B cell (primary cell): ENCODE data around the gene KHDC3L. TPM values are rescaled to one million over a fixed set of nuclear protein-coding genes. Genes with fewer than 3 reads are reported as not detected.

Source experiments
- ATAC-seq: fragments of 200-7000 bp; cut with Tn5 transposase; one replicate; pipeline ENCODE4 v1.10.0; 2021; ENCODE audit warnings: low read depth, mild to moderate bottlenecking, moderate number of reproducible peaks, moderate library complexity
- CTCF ChIA-PET: fragments of 350-600 bp; sonication (Branson Sonifier 250); formaldehyde crosslinking; loops from one replicate; lab custom pipeline; 2021; ENCODE audit warnings: antibody characterized with exemption, inconsistent platforms; lab: Charles Lee
- POLR2A ChIA-PET: fragments of 350-600 bp; sonication (Branson Sonifier 250); formaldehyde crosslinking; loops from one replicate; lab custom pipeline; 2021; ENCODE audit warnings: antibody characterized with exemption; lab: Charles Lee
- DNase-seq: peaks from one replicate; pipeline ENCODE4 v3.0.0; 2013
- H2AFZ ChIP-seq: 2 replicates; pipeline ENCODE4 v1.6.1; 2012; ENCODE audit warnings: mild to moderate bottlenecking, low read depth, low read length; ENCODE audit not compliant: insufficient read depth, poor library complexity, severe bottlenecking
- H3K27ac ChIP-seq, 2 donors: 1 replicate in 1 of 2; 2 replicates in 1 of 2; pipeline ENCODE4 v1.5.1; 2012 to 2013; ENCODE audit warnings: low read length in 2 of 2, mild to moderate bottlenecking in 2 of 2, moderate library complexity in 1 of 2
- H3K27me3 ChIP-seq, 4 experiments: fragments of 200-600 bp in 1 of 4; sonication (generic) in 1 of 4; replicated peaks in 1 of 4; 1 replicate in 2 of 4; 2 replicates in 2 of 4; pipeline versions ENCODE4 v1.6.1 to v1.7.0; 2013 to 2016; ENCODE audit warnings: low read length in 3 of 4, mild to moderate bottlenecking in 2 of 4, mixed read lengths in 1 of 4, moderate library complexity in 1 of 4; ENCODE audit not compliant: insufficient read depth in 4 of 4, control insufficient read depth in 3 of 4; ENCODE audit errors: control extremely low read depth in 1 of 4
- H3K36me3 ChIP-seq, 2 experiments: replicated peaks in 1 of 2; 1 replicate in 1 of 2; 2 replicates in 1 of 2; pipeline versions ENCODE4 v1.6.1 to v1.7.1; 2013; ENCODE audit warnings: low read length in 1 of 2; ENCODE audit not compliant: insufficient read depth in 2 of 2, control insufficient read depth in 1 of 2; ENCODE audit errors: control extremely low read depth in 1 of 2, extremely low read depth in 1 of 2
- H3K4me1 ChIP-seq, 2 donors: fragments of 200-600 bp in 1 of 2; sonication (generic) in 1 of 2; 1 replicate in 1 of 2; 2 replicates in 1 of 2; pipeline versions ENCODE4 v1.5.1 to v1.6.1; 2013 to 2017; ENCODE audit warnings: low read length in 2 of 2; ENCODE audit not compliant: control insufficient read depth in 2 of 2, insufficient read depth in 2 of 2
- H3K4me2 ChIP-seq: replicated peaks from 2 replicates; pipeline ENCODE3; 2012; ENCODE audit warnings: mild to moderate bottlenecking, low read depth, low read length; ENCODE audit not compliant: poor library complexity, severe bottlenecking
- H3K4me3 ChIP-seq, 5 experiments: fragments of 200-600 bp in 1 of 5; sonication (generic) in 1 of 5; 1 replicate in 3 of 5; 2 replicates in 2 of 5; pipeline versions ENCODE4 v1.5.1 to v1.7.0; 2011 to 2016; ENCODE audit warnings: low read length in 4 of 5, mild to moderate bottlenecking in 4 of 5, low read depth in 2 of 5, control low read depth in 1 of 5, moderate library complexity in 1 of 5; ENCODE audit not compliant: insufficient read depth in 1 of 5; ENCODE audit errors: control extremely low read depth in 1 of 5, extremely low read depth in 1 of 5
- H3K79me2 ChIP-seq: fragments of 200-600 bp; sonication (generic); one replicate; pipeline ENCODE4 v1.6.0; 2016; ENCODE audit warnings: low read length; ENCODE audit not compliant: control insufficient read depth, insufficient read depth
- H3K9ac ChIP-seq: fragments of 200-600 bp; sonication (generic); 2 replicates; pipeline ENCODE4 v1.6.1; 2017; ENCODE audit warnings: mild to moderate bottlenecking, low read length, moderate library complexity
- H3K9me3 ChIP-seq, 3 donors: one replicate each; pipeline versions ENCODE4 v1.6.1 to v1.7.1; 2013; ENCODE audit warnings: low read length in 2 of 3; ENCODE audit not compliant: control insufficient read depth in 2 of 3, insufficient read depth in 1 of 3; ENCODE audit errors: control extremely low read depth in 1 of 3
- H4K20me1 ChIP-seq: 2 replicates; pipeline ENCODE4 v1.6.0; 2012; ENCODE audit warnings: mild to moderate bottlenecking, low read length; ENCODE audit not compliant: insufficient read depth, control insufficient read depth, poor library complexity, severe bottlenecking
- H3K27ac Mint-ChIP-seq: one replicate; pipeline ENCODE4 v1.8.0; 2021; ENCODE audit warnings: mixed read lengths
- H3K27me3 Mint-ChIP-seq: one replicate; pipeline ENCODE4 v1.8.0; 2021; ENCODE audit warnings: mixed read lengths
- H3K4me1 Mint-ChIP-seq: one replicate; pipeline ENCODE4 v1.8.0; 2021; ENCODE audit warnings: mixed read lengths
- H3K4me3 Mint-ChIP-seq: one replicate; pipeline ENCODE4 v1.8.0; 2021; ENCODE audit warnings: mixed read lengths
- H3K9me3 Mint-ChIP-seq: one replicate; pipeline ENCODE4 v1.8.0; 2022; ENCODE audit warnings: mixed read lengths; ENCODE audit not compliant: insufficient read depth
- EZH2 ChIP-seq: IDR thresholded peaks from 2 replicates; pipeline ENCODE4 v1.6.1; 2012; ENCODE audit warnings: borderline replicate concordance, low read depth, mild to moderate bottlenecking, moderate library complexity, low read length; ENCODE audit not compliant: insufficient read depth, poor library complexity, severe bottlenecking
- WGBS: methylation state at CpG from one replicate; pipeline ENCODE4 v1.1.5; 2013; ENCODE audit warnings: missing lambda C conversion rate; ENCODE audit not compliant: insufficient coverage; 5-methylcytosine and 5-hydroxymethylcytosine counted together
- intact Hi-C: fragments of 100-400 bp; cut with micrococcal nuclease; formaldehyde crosslinking; loops from one replicate; pipeline ENCODE4 v1.10.0; 2022
- polyA plus RNA-seq: library from polyadenylated mRNA; depleted of rRNA; stranded (reverse); fragments of >200 nt; gene quantifications from 2 replicates; pipeline ENCODE4 v1.2.3, GENCODE V29; 2012
- total RNA-seq, 2 donors: library from RNA; stranded (reverse); fragments of 120-200 nt in 1 of 2; gene quantifications; 1 replicate in 1 of 2; 2 replicates in 1 of 2; pipeline versions ENCODE4 v1.2.3 to v1.2.4, GENCODE V29; 2013 to 2022
- TF ChIP-seq, protein P1 (sequence below): fragments of 200-600 bp; IDR thresholded peaks from one replicate; pipeline ENCODE4 v1.8.0; 2022; ENCODE audit warnings: antibody characterized with exemption, mild to moderate bottlenecking

The KHDC3L gene
- total and polyA plus RNA-seq, 2 donors (not counting 1 experiment from before 2014, with no cell fraction given), result not detected

DNA sequence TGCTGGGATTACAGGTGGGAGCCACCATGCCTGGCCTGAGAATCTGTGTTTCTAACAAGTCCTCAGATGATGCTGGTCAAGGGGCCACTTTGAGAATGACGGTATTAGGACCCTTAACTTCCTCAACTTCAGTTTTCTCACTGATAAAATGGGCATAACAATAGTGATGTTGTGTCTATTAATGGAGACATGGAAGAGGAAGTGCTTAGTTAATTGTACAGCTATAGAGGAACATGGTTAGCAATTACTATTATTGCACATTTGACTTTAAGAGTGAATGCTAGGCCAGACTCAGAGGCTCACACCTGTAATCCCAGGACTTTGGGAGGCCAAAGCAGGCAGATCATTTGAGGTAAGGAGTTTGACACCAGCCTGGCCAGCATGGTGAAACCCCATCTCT, 21.1 kb upstream of the KHDC3L start:
- Histone ChIP-seq H3K4me2 (no peak overlapping the region), H3K79me2 (no peaks in the 10 kb centered on the region), H3K27ac (no peak overlapping the region), H3K9ac (no peak overlapping the region), H3K9me3 (no peaks in the 10 kb centered on the region), H3K4me3 (no peak overlapping the region), H4K20me1 (no peaks in the 10 kb centered on the region), H3K4me1 (no peaks in the 10 kb centered on the region), H3K36me3 (no peaks in the 10 kb centered on the region), H3K27me3 (peaks cover 0 to 3% (median 0%) of the 10 kb centered on the region in 4 experiments), H2AFZ (no peak overlapping the region)
- ATAC-seq (no peak), DNase-seq (no peak)
- Mint-ChIP-seq H3K4me1 (no peaks in the 10 kb centered on the region), H3K27me3 (peaks cover 3% of the 10 kb centered on the region), H3K9me3 (no peaks in the 10 kb centered on the region), H3K27ac (no peak overlapping the region), H3K4me3 (no peak overlapping the region)
- intact Hi-C loops, result loop anchor here (1.0 kb wide), 1 partner anchor 31 kb away; no protein-coding TSS in a partner anchor
- TF ChIP-seq EZH2, result no peak
- TF ChIP-seq, protein P1, sequence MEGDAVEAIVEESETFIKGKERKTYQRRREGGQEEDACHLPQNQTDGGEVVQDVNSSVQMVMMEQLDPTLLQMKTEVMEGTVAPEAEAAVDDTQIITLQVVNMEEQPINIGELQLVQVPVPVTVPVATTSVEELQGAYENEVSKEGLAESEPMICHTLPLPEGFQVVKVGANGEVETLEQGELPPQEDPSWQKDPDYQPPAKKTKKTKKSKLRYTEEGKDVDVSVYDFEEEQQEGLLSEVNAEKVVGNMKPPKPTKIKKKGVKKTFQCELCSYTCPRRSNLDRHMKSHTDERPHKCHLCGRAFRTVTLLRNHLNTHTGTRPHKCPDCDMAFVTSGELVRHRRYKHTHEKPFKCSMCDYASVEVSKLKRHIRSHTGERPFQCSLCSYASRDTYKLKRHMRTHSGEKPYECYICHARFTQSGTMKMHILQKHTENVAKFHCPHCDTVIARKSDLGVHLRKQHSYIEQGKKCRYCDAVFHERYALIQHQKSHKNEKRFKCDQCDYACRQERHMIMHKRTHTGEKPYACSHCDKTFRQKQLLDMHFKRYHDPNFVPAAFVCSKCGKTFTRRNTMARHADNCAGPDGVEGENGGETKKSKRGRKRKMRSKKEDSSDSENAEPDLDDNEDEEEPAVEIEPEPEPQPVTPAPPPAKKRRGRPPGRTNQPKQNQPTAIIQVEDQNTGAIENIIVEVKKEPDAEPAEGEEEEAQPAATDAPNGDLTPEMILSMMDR, result no peak
- WGBS, result no CpG with 5 or more reads among the region's 1 CpG
- POLR2A ChIA-PET, result no interaction called here
- CTCF ChIA-PET, result no interaction called here

DNA sequence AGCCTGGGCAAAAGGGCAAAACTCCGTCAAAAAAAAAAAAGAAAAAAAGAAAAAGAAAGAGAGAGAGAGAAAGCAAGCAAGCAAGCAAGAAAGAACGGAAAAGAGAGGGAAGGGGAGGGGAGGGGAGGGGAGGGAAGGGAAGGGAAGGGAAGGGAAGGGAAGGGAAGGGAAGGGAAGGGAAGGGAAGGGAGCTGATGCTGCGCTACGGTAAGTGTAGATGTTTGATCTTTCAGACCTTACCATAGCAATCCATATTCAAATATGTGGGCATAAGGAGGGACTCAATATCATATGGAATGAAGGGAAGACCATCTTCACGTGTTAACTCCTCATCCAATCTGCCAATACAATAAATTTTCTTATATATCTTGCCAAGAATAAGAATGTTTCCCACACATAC, 20.3 kb upstream of the KHDC3L start:
- Mint-ChIP-seq H3K4me3 (no peak overlapping the region), H3K27ac (no peak overlapping the region), H3K4me1 (no peaks in the 10 kb centered on the region), H3K9me3 (no peaks in the 10 kb centered on the region), H3K27me3 (peaks cover 9% of the 10 kb centered on the region)
- peaks cover 0 to 5% (median 2%) of the 10 kb centered on the region in 4 experiments for H3K27me3 ChIP-seq
- no peak for ATAC-seq
- H3K79me2 ChIP-seq, result no peaks in the 10 kb centered on the region
- CTCF ChIA-PET, result no interaction called here
- no peaks in the 10 kb centered on the region for H3K4me1 ChIP-seq
- POLR2A ChIA-PET, result no interaction called here
- H2AFZ ChIP-seq, result no peak overlapping the region
- no CpG with 5 or more reads among the region's 5 CpGs for WGBS
- intact Hi-C loops, result no loop called here
- no peak overlapping the region for H3K9ac ChIP-seq
- TF ChIP-seq EZH2, result no peak
- TF ChIP-seq, protein P1, result no peak
- H4K20me1 ChIP-seq, result no peaks in the 10 kb centered on the region
- H3K4me2 ChIP-seq, result no peak overlapping the region
- no peak overlapping the region for H3K4me3 ChIP-seq
- H3K36me3 ChIP-seq, result no peaks in the 10 kb centered on the region
- H3K27ac ChIP-seq, result no peak overlapping the region
- H3K9me3 ChIP-seq, result no peaks in the 10 kb centered on the region
- no peak for DNase-seq
